ENCODE results near the gene CEP55. TPM values are rescaled to one million over a fixed set of nuclear protein-coding genes. Genes with fewer than 3 reads are reported as not detected.

The CEP55 gene
- total RNA-seq (2013; cell fraction: nucleolus; rRNA removed): 15.3 and 17.8 TPM in 2 replicates
- total RNA-seq (2014; rRNA removed): 51.3 and 59.5 TPM in 2 replicates
- 80.8 and 83.6 TPM in 2 replicates for total RNA-seq (2014; rRNA removed; fragmentation: Illumina TruSeq; extraction: Trizol)
- total RNA-seq (2021): 37.5 and 38.7 TPM in 2 replicates
- 10.4 TPM for polyA plus RNA-seq (2011; ENCODE audit: low read depth)
- 54.6 and 86.6 TPM in 2 replicates for polyA plus RNA-seq (2011; rRNA removed)
- 20.2 and 22.0 TPM in 2 replicates for polyA plus RNA-seq (2011; cell fraction: cytosol; rRNA removed)
- 17.5 and 21.3 TPM in 2 replicates for polyA plus RNA-seq (2011; cell fraction: nucleus; rRNA removed)
- 15.9 and 22.0 TPM in 2 replicates for polyA plus RNA-seq (2012)
- 65.2 and 77.0 TPM in 2 replicates for polyA plus RNA-seq (2014; fragmentation: Illumina TruSeq; extraction: Trizol)
- polyA plus RNA-seq (2014; fragmentation: Nextera tagmentation; extraction: Ambion mirVana): 10 to 100 TPM; 14.6 to 16.7 TPM
- 32.2 and 41.2 TPM in 2 replicates for polyA plus RNA-seq (2014; rRNA removed)
- polyA plus RNA-seq (2016; fragmentation: Nextera tagmentation; extraction: Ambion mirVana): 10 to 100 TPM; 52.7 to 56.1 TPM
- polyA minus RNA-seq (2011; rRNA and poly(A)+ RNA removed): 19.6 and 28.5 TPM in 2 replicates
- 11.2 and 13.8 TPM in 2 replicates for polyA minus RNA-seq (2011; cell fraction: cytosol; rRNA and poly(A)+ RNA removed)
- 8.6 and 12.6 TPM in 2 replicates for polyA minus RNA-seq (2011; cell fraction: nucleus; rRNA and poly(A)+ RNA removed)
- percentile 70 among the genes with signal in this experiment for Bru-seq, nascent RNA
- percentile 72 among the genes with signal in this experiment for BruChase-seq, experiment 1, labeled RNA remaining after a 6-hour chase
- BruChase-seq, experiment 2, labeled RNA remaining after a 2-hour chase: percentile 73 among the genes with signal in this experiment
- long read RNA-seq, experiment 1, partial matches to known transcripts: 1 of 6 reads
- long read RNA-seq, experiment 1, other reads (novel, unspliced or antisense): 1 of 6 reads
- long read RNA-seq, experiment 2, partial matches to known transcripts: 22 of 25 reads
- long read RNA-seq, experiment 2, other reads (novel, unspliced or antisense): 2 of 25 reads

- WGBS (ENCODE audit: insufficient coverage, insufficient replicate concordance, low lambda C conversion rate, missing lambda C conversion rate): 2% methylated on average over 65 of the region's 68 CpGs
- TF ChIP-seq BRCA1 (IDR thresholded peaks at IDR 0.05; ENCODE audit: low read depth, low read length) (no peak), ZBTB33 (IDR thresholded peaks at IDR 0.05) (no peak), HDAC6 (IDR thresholded peaks at IDR 0.05; ENCODE audit: unreplicated experiment) (no peak), CTCF (IDR thresholded peaks at IDR 0.05 in 2 of 3, conservative IDR thresholded peaks at IDR 0.05 in 1 of 3; ENCODE audit: control insufficient read depth in 2 of 3, extremely low read depth in 1 of 3, insufficient read depth in 1 of 3, low read depth in 3 of 3, low read length in 3 of 3) (no peak), SREBF2 (IDR thresholded peaks at IDR 0.05; ENCODE audit: low read length) (no peak), SP1 (IDR thresholded peaks at IDR 0.05; ENCODE audit: low read depth, low read length) (peak; percentile 74), RUNX3 (IDR thresholded peaks at IDR 0.05; ENCODE audit: low read length) (no peak; the same call in 1 of the 2 replicates), TBL1XR1 (IDR thresholded peaks at IDR 0.05; ENCODE audit: low read depth, low read length) (no peak), SUPT20H (IDR thresholded peaks at IDR 0.05; ENCODE audit: borderline replicate concordance, control insufficient read depth, low read depth, low read length) (no peak), HDGF (IDR thresholded peaks at IDR 0.05) (no peak), NFYA (IDR thresholded peaks at IDR 0.05; ENCODE audit: borderline replicate concordance, low read depth, low read length) (no peak), ZBED1 (IDR thresholded peaks at IDR 0.05; ENCODE audit: borderline replicate concordance) (no peak), ZNF274 (IDR thresholded peaks at IDR 0.05; ENCODE audit: insufficient read depth, insufficient read length) (no peak)
- TF ChIP-seq, protein P1, sequence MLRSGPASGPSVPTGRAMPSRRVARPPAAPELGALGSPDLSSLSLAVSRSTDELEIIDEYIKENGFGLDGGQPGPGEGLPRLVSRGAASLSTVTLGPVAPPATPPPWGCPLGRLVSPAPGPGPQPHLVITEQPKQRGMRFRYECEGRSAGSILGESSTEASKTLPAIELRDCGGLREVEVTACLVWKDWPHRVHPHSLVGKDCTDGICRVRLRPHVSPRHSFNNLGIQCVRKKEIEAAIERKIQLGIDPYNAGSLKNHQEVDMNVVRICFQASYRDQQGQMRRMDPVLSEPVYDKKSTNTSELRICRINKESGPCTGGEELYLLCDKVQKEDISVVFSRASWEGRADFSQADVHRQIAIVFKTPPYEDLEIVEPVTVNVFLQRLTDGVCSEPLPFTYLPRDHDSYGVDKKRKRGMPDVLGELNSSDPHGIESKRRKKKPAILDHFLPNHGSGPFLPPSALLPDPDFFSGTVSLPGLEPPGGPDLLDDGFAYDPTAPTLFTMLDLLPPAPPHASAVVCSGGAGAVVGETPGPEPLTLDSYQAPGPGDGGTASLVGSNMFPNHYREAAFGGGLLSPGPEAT (IDR thresholded peaks at IDR 0.05; ENCODE audit: low read depth): 0 out of 2 replicates have a peak, but pooled peaks have one; percentile 25
Observed at GRCh38 chr10:93496322-93497041, at the start of gene CEP55. Gene CEP55, plus strand, starts transcription at chr10:93496612. Its CDS starts 3,440 bp downstream, at chr10:93500052.

More at GRCh38 chr10:93496322-93497041, at the start of gene CEP55:
- Histone ChIP-seq H3K4me2 (ENCODE audit: control insufficient read depth, insufficient read depth) (peak within 1 kb of the TSS; percentile 98), H3K36me3 (ENCODE audit: control insufficient read depth in 2 of 2, insufficient read depth in 2 of 2, low read length in 1 of 2) (no peaks in the 10 kb centered on the region; a peak in 1 of 4 replicates), H3K4me3 (peak within 1 kb of the TSS; percentile 88), H4K20me1 (ENCODE audit: control insufficient read depth, insufficient read depth) (no peaks in the 10 kb centered on the region), H3K9me3 (replicated peaks; ENCODE audit: control insufficient read depth, insufficient read depth, low read length) (no peaks in the 10 kb centered on the region), H3K27ac (ENCODE audit: control insufficient read depth, insufficient read depth) (peak within 1 kb of the TSS; percentile 75), H2AFZ (ENCODE audit: control insufficient read depth, low read depth, low read length) (peak within 1 kb of the TSS; percentile 95), H3K4me1 (ENCODE audit: control insufficient read depth, insufficient read depth, low read length) (peaks cover 4% of the 10 kb centered on the region), H3K79me2 (ENCODE audit: control insufficient read depth, insufficient read depth, low read length) (peaks cover 40% of the 10 kb centered on the region), H3K9ac (ENCODE audit: control insufficient read depth, insufficient read depth, low read length) (peak within 1 kb of the TSS; percentile 77), H3K27me3 (replicated peaks in 1 of 2; ENCODE audit: control insufficient read depth in 2 of 2, insufficient read depth in 2 of 2, low read length in 1 of 2) (no peaks in the 10 kb centered on the region)
- peak; percentile 99 for ATAC-seq
- in situ Hi-C loops (cut with MboI): no loop called here
- BruUV-seq (replicated peaks): no TSS peak
- ChIA-PET RAD21 (ENCODE audit: unreplicated experiment) (interaction anchor here (0.6 to 2.1 kb wide), 6 partner anchors 14 to 120 kb away, joined by 3 to 14 read pairs (median 4); partner anchors contain the start of gene MYOF), POLR2A (interaction anchor here (0.5 to 1.5 kb wide), 4 partner anchors 14 to 519 kb away, joined by 3 to 7 read pairs (median 3); partner anchors contain the start of gene MYOF), CTCF (interaction anchor here (0.6 to 2.9 kb wide), 7 partner anchors 8 to 117 kb away, joined by 3 to 16 read pairs (median 6); partner anchors contain the start of gene MYOF), SMC1A (ENCODE audit: uncharacterized antibody, unreplicated experiment) (interaction anchor here (1.2 to 2.3 kb wide), 4 partner anchors 9 to 120 kb away, joined by 3 to 7 read pairs (median 5); no protein-coding TSS in a partner anchor)
- intact Hi-C loops (cut with micrococcal nuclease; ENCODE audit: unreplicated experiment): no loop called here
- peak; percentile 47 for FAIRE-seq
- peak; percentile 74 for DNase-seq (ENCODE audit: low read depth, low spot score)

All from GM12878 (cell line).